Tibial nerve (tissue), 3 donors: ENCODE data around the gene CIAO1.

Experiments
- CTCF ChIP-seq, 5 experiments: fragments of 200-600 bp in 3 of 5; fragments of 450-650 bp in 2 of 5; sonication (generic) in 3 of 5; IDR thresholded peaks; one replicate each; pipeline ENCODE4 v1.5.1; 2016 to 2019; ENCODE audit warnings: antibody characterized with exemption in 5 of 5, mild to moderate bottlenecking in 3 of 5, moderate library complexity in 2 of 5
- POLR2A ChIP-seq, 2 donors: fragments of 450-650 bp; IDR thresholded peaks; one replicate each; pipeline ENCODE4 v1.6.1; 2017; ENCODE audit warnings: antibody characterized with exemption in 2 of 2, mild to moderate bottlenecking in 2 of 2, moderate library complexity in 2 of 2

- TF ChIP-seq CTCF (IDR thresholded peaks at IDR 0.05) (no peak), POLR2A (IDR thresholded peaks at IDR 0.05) (no peak)
These were observed 49.5 kb downstream of the CIAO1 start for GRCh38 chr2:96315400-96316071.
